Left ventricle myocardium inferior (tissue), 1 donor: Measurements from ENCODE around the gene ADCY2. TPM values are rescaled to one million over a fixed set of nuclear protein-coding genes. Genes with fewer than 3 reads are reported as not detected.

Experiments
- DNase-seq: peaks from one replicate; pipeline ENCODE4 v3.0.0-alpha.2; 2020
- H3K27ac ChIP-seq: fragments of 200-600 bp; replicated peaks from 2 replicates; pipeline ENCODE4 v1.8.0; 2021
- H3K27me3 ChIP-seq: fragments of 200-600 bp; 2 replicates; pipeline ENCODE4 v1.8.0; 2021; ENCODE audit warnings: low read depth
- H3K36me3 ChIP-seq: fragments of 200-600 bp; 2 replicates; pipeline ENCODE4 v1.8.0; 2021
- H3K4me1 ChIP-seq: fragments of 200-600 bp; 2 replicates; pipeline ENCODE4 v1.8.0; 2021
- H3K4me3 ChIP-seq: fragments of 200-600 bp; 2 replicates; pipeline ENCODE4 v1.8.0; 2021; ENCODE audit warnings: mild to moderate bottlenecking, moderate library complexity
- H3K9me3 ChIP-seq: fragments of 200-600 bp; replicated peaks from 2 replicates; pipeline ENCODE4 v1.8.0; 2021
- intact Hi-C: fragments of 100-400 bp; cut with micrococcal nuclease; formaldehyde crosslinking; loops from one replicate; pipeline ENCODE4 v1.11.0; 2022
- total RNA-seq: library from RNA; stranded (reverse); fragmentation: NEBNext Ultra II Directional; extraction: Animal tissue kit (Norgen Biotek cat#: 25700); gene quantifications from one replicate; pipeline ENCODE4 v1.2.1, GENCODE V29; 2021
- TF ChIP-seq, protein P1 (sequence below): fragments of 200-600 bp; IDR thresholded peaks from 2 replicates; pipeline ENCODE4 v1.8.0; 2021; ENCODE audit warnings: antibody characterized with exemption, mild to moderate bottlenecking, borderline replicate concordance
- donor health status: DM: no; HTN: yes; CAD: no; lungs with severe emphysema.

Gene ADCY2
- total RNA-seq, 1 donor from 2014 or later, result 0.30 TPM

DNA sequence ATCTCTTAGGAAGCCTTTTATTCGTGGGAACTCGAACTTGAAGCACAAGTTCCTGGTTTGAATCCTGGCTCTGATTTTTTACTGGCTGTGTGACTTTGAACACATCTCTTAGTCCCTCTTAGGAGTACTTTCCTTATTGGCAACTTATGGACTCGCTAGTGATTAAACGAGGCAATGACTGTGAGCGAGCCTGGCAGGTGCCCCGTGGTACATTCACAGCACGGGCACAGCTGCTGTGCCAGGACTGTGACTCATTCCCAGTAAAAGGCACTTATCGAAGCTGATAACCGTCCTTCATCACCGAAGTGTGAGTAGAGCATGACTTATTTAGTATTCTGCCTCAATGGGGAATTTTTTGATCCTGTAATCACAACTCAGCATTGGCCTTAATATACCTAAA, 432.3 kb downstream of the ADCY2 start:
- Histone ChIP-seq H3K4me3 (no peak overlapping the region), H3K4me1 (peaks cover 15% of the 10 kb centered on the region), H3K27me3 (peaks cover 92% of the 10 kb centered on the region), H3K9me3 (no peaks in the 10 kb centered on the region), H3K36me3 (no peaks in the 10 kb centered on the region), H3K27ac (no peak overlapping the region)
- TF ChIP-seq, protein P1, sequence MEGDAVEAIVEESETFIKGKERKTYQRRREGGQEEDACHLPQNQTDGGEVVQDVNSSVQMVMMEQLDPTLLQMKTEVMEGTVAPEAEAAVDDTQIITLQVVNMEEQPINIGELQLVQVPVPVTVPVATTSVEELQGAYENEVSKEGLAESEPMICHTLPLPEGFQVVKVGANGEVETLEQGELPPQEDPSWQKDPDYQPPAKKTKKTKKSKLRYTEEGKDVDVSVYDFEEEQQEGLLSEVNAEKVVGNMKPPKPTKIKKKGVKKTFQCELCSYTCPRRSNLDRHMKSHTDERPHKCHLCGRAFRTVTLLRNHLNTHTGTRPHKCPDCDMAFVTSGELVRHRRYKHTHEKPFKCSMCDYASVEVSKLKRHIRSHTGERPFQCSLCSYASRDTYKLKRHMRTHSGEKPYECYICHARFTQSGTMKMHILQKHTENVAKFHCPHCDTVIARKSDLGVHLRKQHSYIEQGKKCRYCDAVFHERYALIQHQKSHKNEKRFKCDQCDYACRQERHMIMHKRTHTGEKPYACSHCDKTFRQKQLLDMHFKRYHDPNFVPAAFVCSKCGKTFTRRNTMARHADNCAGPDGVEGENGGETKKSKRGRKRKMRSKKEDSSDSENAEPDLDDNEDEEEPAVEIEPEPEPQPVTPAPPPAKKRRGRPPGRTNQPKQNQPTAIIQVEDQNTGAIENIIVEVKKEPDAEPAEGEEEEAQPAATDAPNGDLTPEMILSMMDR, result no peak
- intact Hi-C loops, result no loop called here
- DNase-seq, result peak; percentile 63

DNA sequence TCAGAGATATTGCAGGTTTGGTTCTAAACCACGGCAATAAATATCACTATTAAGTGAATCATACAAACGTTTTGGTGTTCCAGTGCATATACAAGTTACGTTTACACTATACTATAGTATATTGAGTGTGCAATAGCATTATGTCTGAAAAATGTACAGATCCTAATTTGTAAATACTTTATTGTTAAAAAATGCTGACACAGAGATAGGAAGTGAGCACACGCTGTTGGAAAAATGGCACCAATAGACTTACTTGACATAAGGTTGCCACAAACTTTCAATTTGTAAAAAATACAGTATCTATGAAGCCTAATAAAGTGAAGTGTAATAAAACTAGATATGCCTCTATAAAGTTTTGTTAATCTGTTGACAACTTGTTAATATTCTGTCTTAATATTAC, 439.0 kb downstream of the ADCY2 start:
- H3K4me3 ChIP-seq, result no peak overlapping the region
- peaks cover 66% of the 10 kb centered on the region for H3K27me3 ChIP-seq
- H3K36me3 ChIP-seq, result no peaks in the 10 kb centered on the region
- no peak for DNase-seq
- TF ChIP-seq, protein P1, result no peak
- intact Hi-C loops, result no loop called here
- H3K27ac ChIP-seq, result no peak overlapping the region
- no peaks in the 10 kb centered on the region for H3K4me1 ChIP-seq
- no peaks in the 10 kb centered on the region for H3K9me3 ChIP-seq

DNA sequence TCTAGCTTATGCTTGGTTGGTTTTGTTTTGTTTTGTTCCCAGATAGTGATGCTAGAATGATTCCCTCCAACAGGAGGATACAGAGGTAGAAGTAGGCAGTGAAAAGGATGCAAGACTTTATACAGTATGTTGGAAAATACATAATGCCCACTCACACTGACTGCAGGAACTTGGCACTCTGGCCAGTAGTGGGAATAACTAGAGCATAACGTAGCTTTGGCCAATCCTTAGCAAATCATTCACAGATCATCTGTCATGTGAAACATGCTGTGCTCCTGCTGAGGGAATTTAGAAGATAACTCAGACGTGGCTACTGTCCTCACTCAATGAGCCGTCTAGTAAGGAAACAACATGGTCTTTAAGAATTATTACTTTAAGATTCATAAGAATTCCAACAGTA, 441.5 kb downstream of the ADCY2 start:
- Histone ChIP-seq H3K4me3 (no peak overlapping the region), H3K27me3 (peaks cover 64% of the 10 kb centered on the region), H3K9me3 (no peaks in the 10 kb centered on the region), H3K27ac (no peak overlapping the region), H3K4me1 (no peaks in the 10 kb centered on the region), H3K36me3 (no peaks in the 10 kb centered on the region)
- intact Hi-C loops, result no loop called here
- TF ChIP-seq, protein P1, result no peak
- no peak for DNase-seq

DNA sequence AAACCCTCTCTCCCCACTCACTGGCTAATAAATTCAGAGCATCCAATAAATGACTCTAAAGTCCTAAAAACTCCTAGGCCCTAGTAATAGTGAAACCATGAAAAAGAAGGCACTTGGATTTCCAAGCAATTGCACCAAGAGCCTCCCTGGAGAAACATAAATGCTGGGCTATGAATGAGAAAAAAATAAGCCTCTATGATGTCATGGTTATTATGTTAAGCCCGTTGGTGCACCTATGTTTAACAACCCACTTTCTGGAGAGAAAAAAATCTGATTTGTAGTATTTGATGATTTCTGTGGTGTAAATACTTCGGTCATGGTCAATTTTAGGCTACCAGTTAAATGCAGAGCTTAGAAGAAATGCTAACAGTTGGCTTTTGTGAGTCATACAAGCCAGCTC, 446.6 kb downstream of the ADCY2 start:
- TF ChIP-seq, protein P1, result no peak
- DNase-seq, result no peak
- Histone ChIP-seq H3K4me1 (no peaks in the 10 kb centered on the region), H3K27me3 (peaks cover 94% of the 10 kb centered on the region), H3K27ac (no peak overlapping the region), H3K4me3 (no peak overlapping the region), H3K36me3 (no peaks in the 10 kb centered on the region), H3K9me3 (no peaks in the 10 kb centered on the region)
- intact Hi-C loops, result no loop called here

DNA sequence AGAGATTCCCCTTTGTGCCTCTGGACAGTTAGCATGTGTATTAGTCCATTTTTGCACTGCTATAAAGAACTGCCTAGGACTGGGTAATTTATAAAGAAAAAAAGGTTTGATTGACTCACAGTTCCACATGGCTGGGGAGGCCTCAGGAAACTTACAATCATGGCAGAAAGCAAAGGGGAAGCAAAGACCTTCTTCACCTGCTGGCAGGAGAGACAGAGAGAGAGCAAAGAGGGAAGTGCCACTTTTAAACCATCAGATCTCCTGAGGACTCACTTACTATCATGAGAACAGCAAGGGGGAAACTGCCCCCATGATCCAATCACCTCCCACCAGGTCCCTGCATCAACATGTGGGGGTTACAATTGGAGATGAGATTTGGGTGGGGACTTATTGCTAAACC, 449.0 kb downstream of the ADCY2 start:
- H3K4me1 ChIP-seq, result peaks cover 5% of the 10 kb centered on the region
- TF ChIP-seq, protein P1, result no peak
- no peak overlapping the region for H3K27ac ChIP-seq
- no peak for DNase-seq
- peaks cover 98% of the 10 kb centered on the region for H3K27me3 ChIP-seq
- no peak overlapping the region for H3K4me3 ChIP-seq
- no peaks in the 10 kb centered on the region for H3K36me3 ChIP-seq
- no peaks in the 10 kb centered on the region for H3K9me3 ChIP-seq
- intact Hi-C loops, result no loop called here

GRCh38 chr5:7845557-7845956, 449.6 kb downstream of the ADCY2 start:
- no peaks in the 10 kb centered on the region for H3K36me3 ChIP-seq
- peaks cover 98% of the 10 kb centered on the region for H3K27me3 ChIP-seq
- H3K27ac ChIP-seq, result no peak overlapping the region
- intact Hi-C loops, result no loop called here
- no peaks in the 10 kb centered on the region for H3K9me3 ChIP-seq
- no peak overlapping the region for H3K4me3 ChIP-seq
- TF ChIP-seq, protein P1, result no peak
- H3K4me1 ChIP-seq, result peaks cover 11% of the 10 kb centered on the region
- no peak for DNase-seq
